GM18873 (cell line): ENCODE measurements around the gene EFCAB6.

ENCODE experiments used
- ATAC-seq: cut with Tn5 transposase; IDR thresholded peaks from one replicate; pipeline ENCODE4 v1.9.1; 2021; ENCODE audit warnings: mild to moderate bottlenecking, moderate library complexity, moderate number of reproducible peaks; ENCODE audit not compliant: unreplicated experiment, low FRiP score

Gene EFCAB6

DNA sequence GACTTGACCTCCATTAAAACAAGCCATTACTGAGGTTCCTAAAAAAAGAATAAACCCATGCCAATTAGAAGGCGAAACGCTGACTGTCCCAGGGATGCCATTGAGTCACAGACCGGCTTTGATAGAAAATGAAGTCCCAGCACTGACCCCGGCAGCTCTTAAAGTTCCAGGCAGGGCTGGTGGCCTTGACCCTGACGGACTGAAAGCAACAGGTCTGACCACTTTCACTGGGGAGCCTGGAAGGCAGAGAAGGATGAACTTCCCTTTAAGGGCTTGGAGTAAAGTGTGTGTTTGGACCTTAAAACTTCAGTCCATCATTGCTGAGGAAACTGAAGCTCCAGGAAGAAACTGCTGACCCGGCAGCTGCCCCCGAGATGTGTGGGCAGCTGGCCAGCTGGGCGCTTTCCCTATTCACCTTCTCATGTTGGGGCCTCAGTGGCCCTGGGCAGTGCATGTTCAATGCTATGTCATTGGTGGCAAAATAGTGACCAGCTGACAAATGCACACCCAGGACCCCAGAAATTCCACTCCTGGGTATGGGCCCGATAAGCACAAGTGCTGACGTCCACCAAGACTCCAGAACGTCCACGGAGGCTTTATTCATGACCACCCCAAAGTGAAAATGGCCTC, 18.9 kb upstream of the EFCAB6 start:
- no peak for ATAC-seq

DNA sequence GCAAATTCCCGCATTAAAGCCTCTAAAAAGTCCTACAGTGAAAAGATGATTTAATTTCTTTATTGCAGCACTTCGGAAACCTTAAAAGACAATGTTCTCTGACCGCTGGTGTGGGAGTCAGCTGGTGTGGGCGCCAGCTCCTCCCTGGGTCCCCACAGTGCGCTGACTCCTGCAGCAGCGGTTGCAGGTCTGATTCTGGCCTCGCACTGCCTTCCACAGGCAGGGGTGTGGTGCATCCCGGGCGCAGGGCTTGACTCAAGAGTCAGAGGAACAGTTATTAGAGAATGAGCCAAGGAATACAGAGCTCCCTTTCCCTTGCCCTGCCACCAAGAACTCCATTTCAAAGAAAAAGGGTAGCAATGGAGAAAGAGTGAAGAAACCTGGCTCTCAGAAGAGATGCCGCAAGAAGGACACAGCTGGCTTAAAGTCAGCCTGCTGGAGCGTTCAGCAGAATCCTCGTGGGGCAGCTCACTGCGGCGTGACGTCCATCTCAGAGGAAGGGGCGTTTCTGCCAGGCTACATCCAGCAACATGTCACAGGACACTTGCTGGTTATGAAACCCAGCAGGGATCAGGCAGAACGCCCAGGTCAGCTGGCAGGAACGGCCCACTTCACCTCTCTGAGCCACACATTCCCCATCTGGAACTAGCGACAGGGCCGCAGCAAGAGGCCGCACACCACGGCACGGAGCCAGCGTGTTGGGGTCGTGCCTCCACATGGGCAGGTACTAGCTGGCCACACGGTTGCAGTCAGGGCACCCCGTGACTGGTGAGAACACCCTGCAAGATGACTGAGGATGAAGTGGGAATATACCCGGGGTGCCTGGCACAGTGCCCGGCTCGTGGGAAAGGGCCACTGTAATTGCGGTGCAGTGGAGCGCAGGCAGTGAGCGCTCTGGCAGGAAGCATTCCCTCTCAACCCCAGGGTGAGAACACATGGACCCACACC, 18.1 kb upstream of the EFCAB6 start:
- no peak for ATAC-seq

DNA sequence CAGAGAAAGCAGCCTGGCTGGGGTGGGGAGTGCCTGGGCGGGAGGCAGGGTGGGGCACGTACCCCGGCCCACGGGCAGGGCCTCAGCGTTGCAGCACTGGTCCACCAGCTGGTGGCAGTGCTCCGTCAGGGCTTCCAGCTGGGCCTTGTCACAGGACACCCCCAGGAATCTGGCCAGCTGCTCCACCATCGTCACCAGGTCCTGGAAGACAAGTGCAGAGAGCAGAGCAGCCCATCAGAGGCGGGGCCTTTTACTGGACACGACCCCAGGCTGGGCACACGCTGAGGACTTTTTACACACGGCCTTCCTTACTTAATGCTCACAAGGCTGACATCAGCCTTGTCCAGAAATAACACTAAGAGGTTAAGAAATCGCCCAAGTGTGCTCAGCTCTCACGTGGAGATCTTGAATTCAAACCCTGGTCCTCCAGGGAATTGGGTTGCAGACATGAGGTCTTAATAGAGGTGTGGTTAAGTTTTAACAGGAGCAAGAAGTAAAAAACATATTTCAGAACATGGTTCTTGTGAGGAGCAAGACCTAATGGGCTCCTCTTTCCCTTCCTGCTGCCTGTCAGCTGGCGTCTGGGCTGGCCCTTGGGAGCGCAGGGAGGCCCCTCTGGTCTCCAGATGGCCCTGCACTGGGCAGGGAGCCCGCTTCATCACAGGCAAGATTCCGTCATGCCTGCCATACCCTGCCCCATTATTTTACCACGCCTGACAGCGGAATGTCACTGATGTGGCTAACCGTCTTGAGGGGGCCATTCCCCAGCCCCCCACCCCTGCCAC, 17.1 kb upstream of the EFCAB6 start:
- no peak for ATAC-seq

DNA sequence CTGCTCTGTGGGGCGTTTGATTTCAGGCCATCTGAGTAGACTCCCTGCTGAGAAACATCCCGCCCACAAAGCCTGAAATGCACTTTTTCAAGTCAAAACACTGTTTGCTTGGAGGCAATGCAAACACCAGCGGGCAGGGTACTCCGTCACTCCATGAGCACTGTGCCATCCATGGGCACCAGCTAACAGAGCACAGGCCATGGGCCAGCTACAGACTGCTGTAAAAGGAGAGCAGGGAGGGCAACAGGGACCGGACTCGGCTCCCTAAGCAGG, 16.6 kb upstream of the EFCAB6 start:
- ATAC-seq: no peak

DNA sequence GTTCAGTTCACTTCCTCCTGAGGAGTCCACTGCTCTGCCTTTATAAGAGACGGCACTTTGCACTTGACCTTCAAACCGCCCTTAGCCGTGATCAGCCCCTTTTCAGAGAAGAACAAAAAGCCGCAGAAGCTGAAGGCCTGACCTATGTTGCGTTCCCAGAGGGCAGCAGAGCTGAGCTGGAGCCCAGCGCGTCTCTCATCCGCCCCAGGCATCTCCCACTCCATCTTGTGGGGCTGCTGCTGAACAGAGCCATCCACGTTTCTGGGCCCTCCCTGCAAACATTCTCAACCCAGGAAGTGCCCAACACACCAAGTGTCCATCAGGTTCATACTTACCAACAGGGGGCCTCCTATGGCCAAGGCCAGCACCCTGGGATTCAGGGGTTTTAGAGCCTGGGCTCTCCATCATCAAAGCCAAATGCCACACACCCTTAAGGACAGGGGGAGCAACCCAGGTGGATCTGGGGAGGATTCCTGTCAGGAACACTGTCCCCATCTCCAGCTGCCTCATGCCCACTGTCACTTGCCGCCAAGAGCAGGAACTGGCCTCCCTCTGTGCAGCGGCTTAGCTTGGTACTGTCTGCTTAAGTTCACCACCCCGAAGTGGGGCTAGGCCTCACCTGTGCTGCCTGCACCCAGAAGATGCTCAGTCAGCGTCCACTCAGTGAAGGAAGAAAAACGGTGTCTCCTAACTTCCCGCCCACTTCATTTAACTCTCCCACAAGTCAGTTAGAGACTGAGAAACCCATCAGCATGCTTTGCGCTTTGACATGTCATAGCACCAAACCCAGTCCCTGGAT, 16.0 kb upstream of the EFCAB6 start:
- ATAC-seq: no peak

DNA sequence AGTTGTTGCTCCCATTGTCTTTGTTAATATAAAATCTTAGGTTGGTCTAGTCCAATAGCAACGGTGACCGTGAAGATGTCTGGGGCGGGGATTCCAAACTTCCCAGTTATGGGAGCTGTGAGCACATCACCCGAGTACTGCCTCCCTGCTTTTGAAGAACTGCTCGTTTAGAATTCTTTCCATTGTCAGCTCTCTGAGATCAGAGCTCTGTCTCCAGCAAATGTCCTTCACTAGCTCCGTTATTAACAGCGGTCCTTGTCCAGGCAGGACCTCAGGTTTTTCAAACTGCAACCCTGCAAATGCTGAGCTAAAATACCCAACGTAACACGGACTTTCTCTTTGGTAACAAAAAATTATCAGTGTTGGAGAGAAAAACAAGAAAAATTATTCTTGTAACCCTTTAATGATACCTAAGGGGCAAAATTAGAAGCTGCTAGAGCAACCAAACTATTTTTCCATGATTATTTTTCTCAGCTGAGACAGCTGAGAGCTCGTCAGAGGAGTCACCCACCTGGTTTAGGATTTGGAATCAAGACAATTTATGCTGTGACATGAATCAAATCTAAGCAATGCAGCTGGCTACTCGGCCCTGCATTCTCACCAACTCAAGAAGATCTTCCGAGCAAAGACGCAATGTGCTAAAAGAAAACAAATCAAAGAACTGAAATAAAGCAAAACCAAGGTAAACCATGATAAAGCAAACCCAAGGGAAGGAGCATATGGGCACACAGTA, 15.1 kb upstream of the EFCAB6 start:
- ATAC-seq: no peak

DNA sequence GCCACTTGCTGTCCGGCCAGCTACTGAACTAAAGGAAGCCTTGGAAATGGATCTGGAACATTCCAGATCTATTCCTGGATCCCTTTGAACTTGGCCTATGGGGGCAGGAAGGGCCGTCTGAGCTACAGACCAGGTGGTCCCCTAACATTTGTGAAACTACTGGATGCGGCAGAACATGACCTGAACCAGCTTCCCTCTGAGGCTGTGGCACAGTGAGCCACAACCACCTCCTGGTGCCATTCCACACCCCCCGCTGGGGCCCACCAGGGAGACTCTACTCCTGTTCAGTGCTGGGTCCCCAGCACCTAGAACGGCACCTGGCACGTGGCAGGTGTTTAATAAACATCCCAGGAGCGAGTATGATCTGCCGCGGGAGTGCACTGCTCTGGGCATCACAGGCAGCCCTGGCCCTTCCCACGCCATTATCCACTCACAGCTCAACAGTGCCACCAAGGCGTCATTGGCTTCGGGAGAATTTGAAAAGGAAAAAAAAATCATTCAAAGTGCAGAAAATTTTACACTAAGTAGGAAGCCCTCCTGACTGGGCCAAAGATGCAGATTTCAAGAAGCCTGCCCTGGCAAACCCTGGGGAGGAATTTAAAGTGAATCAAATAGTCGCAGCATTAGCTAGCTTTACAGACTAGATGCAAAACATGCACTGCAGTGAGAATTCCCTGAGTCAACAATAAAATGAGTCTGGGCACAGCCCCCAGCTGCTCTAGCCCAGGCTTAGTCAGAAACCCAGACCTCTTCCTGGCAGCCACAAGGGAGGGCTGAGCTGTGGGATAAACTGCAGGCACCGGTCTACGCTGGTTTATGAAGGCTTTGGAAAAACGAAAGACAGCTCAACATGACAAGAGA, 14.3 kb upstream of the EFCAB6 start:
- no peak for ATAC-seq

DNA sequence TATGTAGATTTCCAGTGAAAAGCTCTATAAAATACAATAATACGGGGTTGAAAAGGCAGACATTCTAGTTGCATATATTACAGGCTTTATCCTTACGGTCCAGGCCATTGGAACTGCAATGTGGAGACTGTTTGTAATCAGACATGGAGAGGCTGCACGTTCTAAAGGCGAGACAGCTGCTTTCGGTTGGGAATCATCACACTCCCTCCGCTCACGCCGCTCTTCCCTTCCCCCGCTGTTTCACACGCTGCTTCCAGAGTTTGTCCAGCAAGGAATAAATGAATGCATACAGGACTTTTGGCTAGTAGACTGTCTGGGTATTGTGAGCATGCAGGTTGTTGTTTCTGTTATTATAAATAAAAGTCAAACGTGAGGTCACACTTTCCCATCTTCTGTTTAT, 13.5 kb upstream of the EFCAB6 start:
- no peak for ATAC-seq

DNA sequence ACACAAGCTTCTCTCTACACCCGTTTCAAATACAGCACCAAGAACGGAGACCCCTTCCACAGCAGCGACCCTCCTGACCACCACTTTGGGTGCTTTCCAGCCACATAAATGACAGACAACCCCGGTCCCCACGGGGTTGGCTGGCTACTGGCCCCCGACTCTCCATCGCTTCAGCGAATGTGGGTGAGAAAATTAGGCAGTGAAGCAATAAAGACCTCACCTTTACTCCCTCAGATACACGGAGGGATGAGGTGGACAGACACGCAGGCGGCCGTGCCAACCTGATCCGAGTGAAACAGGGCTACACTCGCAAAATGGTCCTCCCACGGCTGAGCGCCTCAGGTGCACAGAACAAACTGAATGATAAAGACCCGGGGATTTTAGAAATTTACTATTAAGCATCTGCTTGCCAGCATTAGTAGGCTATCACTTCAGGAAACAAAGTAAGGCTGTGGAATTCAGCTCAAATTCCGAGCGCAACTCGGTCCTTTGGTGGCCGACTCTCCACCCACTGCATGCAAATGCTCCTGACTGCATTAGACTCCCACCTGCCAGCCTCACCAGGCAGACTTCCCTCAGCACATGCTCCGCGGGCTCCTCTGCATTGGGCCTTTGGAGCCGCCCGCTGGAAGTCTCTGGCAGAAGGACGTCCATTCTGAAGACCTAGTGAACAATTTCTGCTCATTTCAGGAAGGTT, 12.8 kb upstream of the EFCAB6 start:
- ATAC-seq: no peak

DNA sequence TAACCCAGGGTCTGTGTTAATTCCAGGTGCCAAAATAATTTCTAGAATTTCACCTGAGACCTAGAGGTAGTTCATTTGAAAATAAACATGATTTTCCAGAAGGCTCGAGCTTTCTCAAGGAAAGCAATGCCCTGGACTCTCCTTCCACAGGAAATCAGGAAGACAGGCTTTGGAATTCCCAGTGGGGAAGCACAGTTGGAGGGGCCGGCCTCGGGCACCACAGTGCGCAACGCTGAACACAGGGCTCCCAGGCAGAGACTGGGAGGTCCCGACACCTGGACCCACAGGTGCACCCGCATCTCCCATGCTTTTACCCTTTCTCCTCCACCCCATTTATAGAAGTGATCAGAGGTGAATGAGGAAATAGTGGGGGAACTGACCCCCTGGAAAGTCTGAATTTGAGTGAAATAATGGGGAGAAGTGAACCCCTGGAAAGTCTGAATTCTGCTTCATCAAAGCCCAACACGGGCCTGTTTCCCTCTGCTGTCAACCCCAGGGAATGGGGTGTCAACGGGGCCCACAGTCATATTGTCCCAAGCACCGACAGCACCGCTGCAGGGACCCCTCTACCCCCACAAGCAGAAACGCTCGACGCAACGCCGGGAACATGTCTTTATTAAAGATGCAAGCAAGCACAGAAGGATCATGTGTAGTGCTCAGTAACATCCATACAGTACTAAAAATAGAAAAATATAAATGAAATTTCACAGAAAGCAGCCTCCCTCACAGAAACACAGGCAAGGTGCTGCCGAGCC, 12.0 kb upstream of the EFCAB6 start:
- ATAC-seq: no peak

DNA sequence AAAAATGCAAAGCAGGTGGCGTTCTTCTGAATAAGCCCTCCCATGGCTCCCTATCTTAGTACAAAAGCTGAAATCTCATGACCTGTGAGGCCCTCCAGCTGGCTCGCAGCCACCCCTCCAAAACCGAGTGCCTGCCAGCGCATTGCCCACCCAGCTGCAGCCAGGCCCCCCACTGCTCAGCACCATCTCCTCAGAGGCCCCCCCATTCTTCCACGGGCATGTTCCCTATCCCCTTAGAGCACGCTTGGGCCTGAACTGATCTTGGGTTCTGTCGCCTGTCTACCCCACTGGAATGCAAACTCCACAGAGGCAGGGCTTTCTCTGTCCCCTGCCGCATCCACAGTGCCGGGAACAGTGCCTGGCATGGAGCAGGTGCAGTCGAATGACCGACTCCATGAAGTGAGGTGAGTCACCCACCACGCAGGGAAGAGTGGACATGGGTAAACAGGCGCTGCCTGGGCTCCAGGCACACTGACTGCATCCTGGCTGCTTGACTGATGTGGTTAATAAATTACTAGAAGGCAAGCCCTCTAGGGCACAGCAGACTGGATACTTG, 11.3 kb upstream of the EFCAB6 start:
- no peak for ATAC-seq

DNA sequence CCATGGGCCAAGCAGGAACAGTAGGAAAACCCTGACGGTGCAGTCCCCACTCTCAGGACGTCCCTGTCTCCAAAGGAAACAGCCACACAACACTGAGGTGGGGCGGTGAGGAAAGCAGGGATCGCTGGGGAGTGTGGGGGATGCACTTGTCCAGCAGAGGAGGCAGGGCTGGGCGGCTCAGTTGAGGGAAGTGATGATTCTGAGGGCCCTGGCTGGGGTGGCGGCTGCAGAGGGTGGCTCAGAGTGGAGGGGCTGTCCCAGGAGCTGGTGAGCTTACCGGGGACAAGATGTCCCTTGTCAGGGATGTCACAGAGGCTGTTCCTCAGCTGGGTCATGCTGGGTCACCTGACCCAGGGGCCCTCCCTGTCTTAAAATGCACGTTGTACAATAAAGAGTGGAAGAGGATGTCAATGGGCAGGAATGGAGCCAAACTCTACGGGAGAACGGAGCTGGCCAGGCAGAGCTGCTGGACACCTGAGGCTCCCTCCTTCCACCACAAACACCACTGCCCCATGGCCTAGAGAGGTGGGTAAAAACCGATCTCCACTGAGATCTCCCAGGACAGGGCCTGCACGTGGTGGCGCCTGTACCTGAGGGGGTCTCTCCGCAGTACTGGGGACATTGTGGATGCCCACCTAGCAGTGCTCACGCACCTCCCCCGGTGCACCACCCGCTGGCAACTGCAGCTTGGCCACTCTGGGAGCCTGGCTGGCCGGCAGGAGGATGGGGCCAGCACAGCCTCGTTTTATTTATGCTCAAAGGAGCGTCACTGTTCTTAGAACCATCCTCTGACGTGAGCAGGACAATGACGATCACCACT, 9.7 kb upstream of the EFCAB6 start:
- no peak for ATAC-seq

DNA sequence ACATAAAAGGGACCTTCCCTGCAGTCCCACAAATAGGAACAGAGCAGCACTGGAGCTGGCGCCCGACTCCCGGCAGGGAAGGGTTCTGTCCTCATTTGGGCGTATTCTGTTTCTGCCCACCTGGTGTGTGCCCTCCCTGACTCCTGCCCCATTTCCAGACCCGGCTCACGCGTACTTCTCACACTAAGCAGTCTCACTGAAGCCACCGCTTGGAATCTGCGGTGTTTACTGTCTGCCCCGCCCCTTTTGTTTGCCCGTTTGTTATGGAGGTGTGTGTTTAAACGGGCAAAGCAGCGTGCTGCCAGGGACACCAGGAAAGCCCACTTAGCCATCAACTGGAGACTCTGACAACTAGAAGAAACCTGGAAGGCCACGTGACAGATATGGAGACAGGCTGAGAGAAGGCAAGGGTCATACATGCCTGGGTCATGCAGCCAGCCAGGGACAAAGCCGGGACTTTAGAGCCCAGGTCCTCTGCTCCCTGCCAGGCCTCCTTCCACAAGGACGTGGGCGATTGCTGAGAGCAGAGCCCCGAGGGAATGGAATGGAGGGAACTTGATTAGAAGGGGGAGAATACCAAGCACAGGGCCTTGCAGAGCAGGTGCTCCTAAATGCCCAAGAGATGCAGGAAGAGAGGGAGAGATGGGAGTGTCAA, 8.7 kb upstream of the EFCAB6 start:
- ATAC-seq: no peak

DNA sequence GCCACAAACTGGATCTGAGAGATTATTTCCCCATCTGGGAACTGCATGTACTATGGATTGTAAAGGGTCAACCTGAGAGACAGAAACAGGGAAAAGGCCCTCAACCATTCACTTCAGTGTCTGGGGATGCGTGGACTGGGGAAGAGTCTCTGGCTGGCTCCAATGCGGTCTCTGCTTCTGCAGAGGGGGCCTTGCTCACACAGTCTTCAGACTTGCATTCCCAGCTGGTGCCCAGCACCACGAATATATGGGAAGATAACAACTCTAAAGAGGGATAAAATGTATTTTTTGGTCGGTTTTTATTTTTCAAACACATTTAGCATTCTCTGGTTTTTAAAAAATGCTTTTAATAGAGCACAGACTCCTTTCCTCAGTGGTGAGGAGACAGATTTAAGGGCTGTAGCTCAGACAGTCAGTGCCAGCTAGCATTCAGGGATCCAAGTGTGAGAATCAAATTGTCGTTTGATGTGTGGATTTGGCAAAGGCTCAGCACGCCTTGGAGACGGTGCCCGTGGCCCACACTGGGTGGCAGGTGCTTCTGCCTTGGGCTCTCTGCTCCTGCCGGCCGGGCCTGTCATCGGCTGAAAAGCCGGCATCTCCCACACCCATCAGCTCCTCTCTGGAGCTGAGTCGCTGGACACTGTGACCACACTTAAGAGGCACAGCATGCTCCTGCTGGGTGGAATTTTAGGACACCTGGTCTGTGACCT, 8.0 kb upstream of the EFCAB6 start:
- no peak for ATAC-seq

DNA sequence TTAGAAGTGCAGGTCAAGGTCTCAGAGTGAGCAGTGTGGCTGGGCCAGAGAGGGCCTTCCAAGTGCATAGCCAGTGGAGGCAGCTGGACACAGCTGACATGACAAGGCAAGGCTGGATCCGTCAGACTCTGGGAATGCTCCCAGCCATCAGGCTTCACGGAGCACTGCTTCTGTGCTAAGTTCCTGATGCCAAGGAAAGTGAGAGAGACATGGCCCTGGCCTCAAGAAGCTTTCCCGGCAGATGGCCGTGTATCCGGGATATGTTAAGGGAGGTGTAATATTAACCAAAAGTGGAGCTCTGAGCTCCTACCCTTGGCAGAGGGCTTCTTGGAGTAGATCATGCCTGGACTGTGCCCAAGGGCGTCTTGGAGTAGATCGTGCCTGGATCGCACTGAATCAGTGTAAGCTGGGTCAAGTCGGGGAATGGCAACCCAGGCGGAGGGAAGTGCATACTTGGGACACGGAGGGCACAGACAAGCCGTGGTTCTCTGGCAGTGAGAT, 7.4 kb upstream of the EFCAB6 start:
- no peak for ATAC-seq
